B cell (primary cell): ENCODE results near the gene SPN. TPM values are rescaled to one million over a fixed set of nuclear protein-coding genes. Genes with fewer than 3 reads are reported as not detected.

ENCODE experiments used
- ATAC-seq: fragments of 200-7000 bp; cut with Tn5 transposase; one replicate; pipeline ENCODE4 v1.10.0; 2021; ENCODE audit warnings: low read depth, mild to moderate bottlenecking, moderate number of reproducible peaks, moderate library complexity
- CTCF ChIA-PET: fragments of 350-600 bp; sonication (Branson Sonifier 250); formaldehyde crosslinking; loops from one replicate; lab custom pipeline; 2021; ENCODE audit warnings: antibody characterized with exemption, inconsistent platforms; lab: Charles Lee
- POLR2A ChIA-PET: fragments of 350-600 bp; sonication (Branson Sonifier 250); formaldehyde crosslinking; loops from one replicate; lab custom pipeline; 2021; ENCODE audit warnings: antibody characterized with exemption; lab: Charles Lee
- DNase-seq: peaks from one replicate; pipeline ENCODE4 v3.0.0; 2013
- H2AFZ ChIP-seq: 2 replicates; pipeline ENCODE4 v1.6.1; 2012; ENCODE audit warnings: mild to moderate bottlenecking, low read depth, low read length; ENCODE audit not compliant: insufficient read depth, poor library complexity, severe bottlenecking
- H3K27ac ChIP-seq, 2 donors: 1 replicate in 1 of 2; 2 replicates in 1 of 2; pipeline ENCODE4 v1.5.1; 2012 to 2013; ENCODE audit warnings: low read length in 2 of 2, mild to moderate bottlenecking in 2 of 2, moderate library complexity in 1 of 2
- H3K27me3 ChIP-seq, 4 experiments: fragments of 200-600 bp in 1 of 4; sonication (generic) in 1 of 4; replicated peaks in 1 of 4; 1 replicate in 2 of 4; 2 replicates in 2 of 4; pipeline versions ENCODE4 v1.6.1 to v1.7.0; 2013 to 2016; ENCODE audit warnings: low read length in 3 of 4, mild to moderate bottlenecking in 2 of 4, mixed read lengths in 1 of 4, moderate library complexity in 1 of 4; ENCODE audit not compliant: insufficient read depth in 4 of 4, control insufficient read depth in 3 of 4; ENCODE audit errors: control extremely low read depth in 1 of 4
- H3K36me3 ChIP-seq, 2 experiments: replicated peaks in 1 of 2; 1 replicate in 1 of 2; 2 replicates in 1 of 2; pipeline versions ENCODE4 v1.6.1 to v1.7.1; 2013; ENCODE audit warnings: low read length in 1 of 2; ENCODE audit not compliant: insufficient read depth in 2 of 2, control insufficient read depth in 1 of 2; ENCODE audit errors: control extremely low read depth in 1 of 2, extremely low read depth in 1 of 2
- H3K4me1 ChIP-seq, 2 donors: fragments of 200-600 bp in 1 of 2; sonication (generic) in 1 of 2; 1 replicate in 1 of 2; 2 replicates in 1 of 2; pipeline versions ENCODE4 v1.5.1 to v1.6.1; 2013 to 2017; ENCODE audit warnings: low read length in 2 of 2; ENCODE audit not compliant: control insufficient read depth in 2 of 2, insufficient read depth in 2 of 2
- H3K4me2 ChIP-seq: replicated peaks from 2 replicates; pipeline ENCODE3; 2012; ENCODE audit warnings: mild to moderate bottlenecking, low read depth, low read length; ENCODE audit not compliant: poor library complexity, severe bottlenecking
- H3K4me3 ChIP-seq, 5 experiments: fragments of 200-600 bp in 1 of 5; sonication (generic) in 1 of 5; 1 replicate in 3 of 5; 2 replicates in 2 of 5; pipeline versions ENCODE4 v1.5.1 to v1.7.0; 2011 to 2016; ENCODE audit warnings: low read length in 4 of 5, mild to moderate bottlenecking in 4 of 5, low read depth in 2 of 5, control low read depth in 1 of 5, moderate library complexity in 1 of 5; ENCODE audit not compliant: insufficient read depth in 1 of 5; ENCODE audit errors: control extremely low read depth in 1 of 5, extremely low read depth in 1 of 5
- H3K79me2 ChIP-seq: fragments of 200-600 bp; sonication (generic); one replicate; pipeline ENCODE4 v1.6.0; 2016; ENCODE audit warnings: low read length; ENCODE audit not compliant: control insufficient read depth, insufficient read depth
- H3K9ac ChIP-seq: fragments of 200-600 bp; sonication (generic); 2 replicates; pipeline ENCODE4 v1.6.1; 2017; ENCODE audit warnings: mild to moderate bottlenecking, low read length, moderate library complexity
- H3K9me3 ChIP-seq, 3 donors: one replicate each; pipeline versions ENCODE4 v1.6.1 to v1.7.1; 2013; ENCODE audit warnings: low read length in 2 of 3; ENCODE audit not compliant: control insufficient read depth in 2 of 3, insufficient read depth in 1 of 3; ENCODE audit errors: control extremely low read depth in 1 of 3
- H4K20me1 ChIP-seq: 2 replicates; pipeline ENCODE4 v1.6.0; 2012; ENCODE audit warnings: mild to moderate bottlenecking, low read length; ENCODE audit not compliant: insufficient read depth, control insufficient read depth, poor library complexity, severe bottlenecking
- H3K27ac Mint-ChIP-seq: one replicate; pipeline ENCODE4 v1.8.0; 2021; ENCODE audit warnings: mixed read lengths
- H3K27me3 Mint-ChIP-seq: one replicate; pipeline ENCODE4 v1.8.0; 2021; ENCODE audit warnings: mixed read lengths
- H3K4me1 Mint-ChIP-seq: one replicate; pipeline ENCODE4 v1.8.0; 2021; ENCODE audit warnings: mixed read lengths
- H3K4me3 Mint-ChIP-seq: one replicate; pipeline ENCODE4 v1.8.0; 2021; ENCODE audit warnings: mixed read lengths
- H3K9me3 Mint-ChIP-seq: one replicate; pipeline ENCODE4 v1.8.0; 2022; ENCODE audit warnings: mixed read lengths; ENCODE audit not compliant: insufficient read depth
- CTCF ChIP-seq: fragments of 200-600 bp; IDR thresholded peaks from one replicate; pipeline ENCODE4 v1.8.0; 2022; ENCODE audit warnings: antibody characterized with exemption, mild to moderate bottlenecking
- EZH2 ChIP-seq: IDR thresholded peaks from 2 replicates; pipeline ENCODE4 v1.6.1; 2012; ENCODE audit warnings: borderline replicate concordance, low read depth, mild to moderate bottlenecking, moderate library complexity, low read length; ENCODE audit not compliant: insufficient read depth, poor library complexity, severe bottlenecking
- WGBS: methylation state at CpG from one replicate; pipeline ENCODE4 v1.1.5; 2013; ENCODE audit warnings: missing lambda C conversion rate; ENCODE audit not compliant: insufficient coverage; 5-methylcytosine and 5-hydroxymethylcytosine counted together
- intact Hi-C: fragments of 100-400 bp; cut with micrococcal nuclease; formaldehyde crosslinking; loops from one replicate; pipeline ENCODE4 v1.10.0; 2022
- polyA plus RNA-seq: library from polyadenylated mRNA; depleted of rRNA; stranded (reverse); fragments of >200 nt; gene quantifications from 2 replicates; pipeline ENCODE4 v1.2.3, GENCODE V29; 2012
- total RNA-seq, 2 donors: library from RNA; stranded (reverse); fragments of 120-200 nt in 1 of 2; gene quantifications; 1 replicate in 1 of 2; 2 replicates in 1 of 2; pipeline versions ENCODE4 v1.2.3 to v1.2.4, GENCODE V29; 2013 to 2022

The SPN gene
- total and polyA plus RNA-seq, 2 donors (not counting 1 experiment from before 2014, with no cell fraction given): 1.1 to 1.9 TPM

GRCh38 chr16:29683543-29684090 is 20.6 kb downstream of the SPN start:
- WGBS: 94% methylated on average over 9 of the region's 9 CpGs
- H3K4me3 ChIP-seq: no peak overlapping the region
- H3K4me1 ChIP-seq: peaks cover 14 to 23% of the 10 kb centered on the region in 2 donors
- intact Hi-C loops: no loop called here
- Mint-ChIP-seq H3K9me3 (no peaks in the 10 kb centered on the region), H3K4me3 (no peak overlapping the region), H3K27me3 (no peaks in the 10 kb centered on the region), H3K4me1 (peaks cover 16% of the 10 kb centered on the region), H3K27ac (no peak overlapping the region)
- ChIA-PET POLR2A (no interaction called here), CTCF (no interaction called here)
- no peaks in the 10 kb centered on the region for H3K36me3 ChIP-seq
- TF ChIP-seq EZH2 (no peak), CTCF (no peak)
- no peaks in the 10 kb centered on the region for H3K27me3 ChIP-seq
- no peak overlapping the region for H3K9ac ChIP-seq
- no peak overlapping the region for H3K4me2 ChIP-seq
- no peak overlapping the region for H2AFZ ChIP-seq
- no peaks in the 10 kb centered on the region for H4K20me1 ChIP-seq
- ATAC-seq: no peak
- H3K79me2 ChIP-seq: no peaks in the 10 kb centered on the region
- no peaks in the 10 kb centered on the region for H3K9me3 ChIP-seq
- no peak for DNase-seq
- no peak overlapping the region for H3K27ac ChIP-seq

GRCh38 chr16:29684679-29685078 is 21.6 kb downstream of the SPN start:
- Histone ChIP-seq H3K9me3 (no peaks in the 10 kb centered on the region), H3K36me3 (no peaks in the 10 kb centered on the region), H4K20me1 (no peaks in the 10 kb centered on the region), H2AFZ (no peak overlapping the region), H3K27me3 (no peaks in the 10 kb centered on the region), H3K4me3 (no peak overlapping the region), H3K27ac (no peak overlapping the region), H3K4me2 (no peak overlapping the region), H3K79me2 (no peaks in the 10 kb centered on the region), H3K4me1 (peaks cover 7 to 13% of the 10 kb centered on the region in 2 donors), H3K9ac (no peak overlapping the region)
- H3K9me3 Mint-ChIP-seq: no peaks in the 10 kb centered on the region
- DNase-seq (no peak), ATAC-seq (no peak)
- H3K27me3 Mint-ChIP-seq: no peaks in the 10 kb centered on the region
- H3K4me3 Mint-ChIP-seq: no peak overlapping the region
- intact Hi-C loops: no loop called here
- no peak overlapping the region for H3K27ac Mint-ChIP-seq
- ChIA-PET CTCF (interaction anchor here (0.9 kb wide), 1 partner anchor 11 kb away, joined by 3 read pairs; no protein-coding TSS in a partner anchor), POLR2A (no interaction called here)
- peaks cover 14% of the 10 kb centered on the region for H3K4me1 Mint-ChIP-seq
- TF ChIP-seq EZH2 (no peak), CTCF (no peak)
- WGBS: 92% methylated on average over 8 of the region's 10 CpGs
